Endodermal cell (in vitro differentiated cells): Measurements from ENCODE around the gene TMEM87A. TPM values are rescaled to one million over a fixed set of nuclear protein-coding genes. Genes with fewer than 3 reads are reported as not detected.

Experiments
- DNase-seq: peaks from one replicate; pipeline ENCODE4 v3.0.0-alpha.2; 2017
- H3K27ac ChIP-seq: 2 replicates; pipeline ENCODE4 v1.5.1; 2013; ENCODE audit warnings: mild to moderate bottlenecking, low read depth, low read length, moderate library complexity
- H3K27me3 ChIP-seq: 2 replicates; pipeline ENCODE4 v1.6.1; 2013; ENCODE audit warnings: mild to moderate bottlenecking, low read length, moderate library complexity; ENCODE audit not compliant: insufficient read depth, control insufficient read depth, poor library complexity, severe bottlenecking
- H3K36me3 ChIP-seq: 2 replicates; pipeline ENCODE4 v1.7.0; 2013; ENCODE audit warnings: mild to moderate bottlenecking, low read length, moderate library complexity; ENCODE audit not compliant: control insufficient read depth, insufficient read depth
- H3K4me1 ChIP-seq: one replicate; pipeline ENCODE4 v1.7.0; 2013; ENCODE audit warnings: low read length; ENCODE audit not compliant: control insufficient read depth, insufficient read depth
- H3K4me3 ChIP-seq: 2 replicates; pipeline ENCODE4 v1.5.1; 2013; ENCODE audit warnings: mild to moderate bottlenecking, low read length, moderate library complexity
- H3K9ac ChIP-seq: 2 replicates; pipeline ENCODE4 v1.6.1; 2013; ENCODE audit warnings: mild to moderate bottlenecking, low read length, moderate library complexity; ENCODE audit not compliant: poor library complexity, severe bottlenecking; ENCODE audit errors: extremely low read depth
- H3K9me3 ChIP-seq: 2 replicates; pipeline ENCODE4 v1.6.1; 2013; ENCODE audit warnings: mild to moderate bottlenecking, low read length, moderate library complexity; ENCODE audit not compliant: control insufficient read depth
- H3K27ac Mint-ChIP-seq: 2 replicates; pipeline ENCODE4 v1.8.0; 2020; ENCODE audit warnings: mixed read lengths
- H3K27me3 Mint-ChIP-seq: 2 replicates; pipeline ENCODE4 v1.8.0; 2021; ENCODE audit warnings: mild to moderate bottlenecking, mixed read lengths; ENCODE audit not compliant: insufficient read depth
- H3K36me3 Mint-ChIP-seq: 2 replicates; pipeline ENCODE4 v1.8.0; 2020; ENCODE audit warnings: low read depth, mixed read lengths
- H3K4me1 Mint-ChIP-seq: 2 replicates; pipeline ENCODE4 v1.8.0; 2020; ENCODE audit warnings: mixed read lengths
- H3K4me3 Mint-ChIP-seq: 2 replicates; pipeline ENCODE4 v1.8.0; 2020; ENCODE audit warnings: mild to moderate bottlenecking, moderate library complexity, mixed read lengths
- H3K9me3 Mint-ChIP-seq: 2 replicates; pipeline ENCODE4 v1.8.0; 2020; ENCODE audit warnings: mild to moderate bottlenecking, mixed read lengths
- WGBS, 2 experiments: methylation state at CpG; one replicate each; pipeline versions ENCODE4 v1.1.5 to v1.1.7; 2013; ENCODE audit warnings: missing lambda C conversion rate in 2 of 2, mixed read lengths in 1 of 2; ENCODE audit not compliant: insufficient coverage in 1 of 2, insufficient read length in 1 of 2; 5-methylcytosine and 5-hydroxymethylcytosine counted together
- microRNA-seq: library from miRNA; unstranded; fragments of <30 nt; microRNA quantifications from one replicate; pipeline ENCODE4 v1.2.0, GENCODE V29; 2020; ENCODE audit warnings: borderline microRNAs expressed
- total RNA-seq, 2 donors: library from RNA; stranded (reverse); fragmentation: NEBNext Ultra II Directional in 1 of 2; extraction: Animal tissue kit (Norgen Biotek cat#: 25700) in 1 of 2; gene quantifications; 2 replicates in 1 of 2; 3 replicates in 1 of 2; pipeline ENCODE4 v1.2.1, GENCODE V29; 2021
- TF ChIP-seq, protein P1 (sequence below): fragments of 200-600 bp; sonication (generic); conservative IDR thresholded peaks from 2 replicates; pipeline ENCODE4 v1.5.0; 2021; ENCODE audit warnings: antibody characterized with exemption, mild to moderate bottlenecking

The TMEM87A gene
- total RNA-seq, 2 donors from 2014 or later, result 33.7 to 37.4 TPM

DNA sequence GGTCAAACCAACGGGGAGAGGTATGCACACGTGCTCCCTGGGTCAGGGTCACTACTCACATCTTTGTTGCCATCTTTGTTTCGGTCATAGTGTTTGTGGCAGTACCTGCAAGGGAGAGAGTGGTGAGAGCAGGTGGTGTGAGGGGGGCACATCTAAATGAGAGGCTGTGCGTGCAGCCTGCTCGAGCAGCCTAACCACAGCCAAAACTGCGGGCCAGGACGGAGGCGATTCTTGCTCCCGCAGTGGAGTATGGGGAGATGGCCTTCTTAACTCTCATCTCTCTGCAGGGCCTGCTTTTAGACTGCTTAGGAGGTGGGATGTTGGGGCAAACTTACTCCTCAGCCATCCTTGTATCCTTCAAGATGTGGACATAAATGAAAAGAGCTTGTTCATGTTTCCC lies 109.9 kb downstream of the TMEM87A start:
- Histone ChIP-seq H3K9ac (no peak overlapping the region), H3K9me3 (no peaks in the 10 kb centered on the region), H3K4me1 (no peaks in the 10 kb centered on the region), H3K4me3 (no peak overlapping the region), H3K27me3 (no peaks in the 10 kb centered on the region), H3K36me3 (peaks cover 95% of the 10 kb centered on the region), H3K27ac (no peak overlapping the region)
- H3K27me3 Mint-ChIP-seq, result no peaks in the 10 kb centered on the region
- H3K9me3 Mint-ChIP-seq, result no peaks in the 10 kb centered on the region
- no peak overlapping the region for H3K27ac Mint-ChIP-seq
- peaks cover 75% of the 10 kb centered on the region for H3K36me3 Mint-ChIP-seq
- TF ChIP-seq, protein P1, sequence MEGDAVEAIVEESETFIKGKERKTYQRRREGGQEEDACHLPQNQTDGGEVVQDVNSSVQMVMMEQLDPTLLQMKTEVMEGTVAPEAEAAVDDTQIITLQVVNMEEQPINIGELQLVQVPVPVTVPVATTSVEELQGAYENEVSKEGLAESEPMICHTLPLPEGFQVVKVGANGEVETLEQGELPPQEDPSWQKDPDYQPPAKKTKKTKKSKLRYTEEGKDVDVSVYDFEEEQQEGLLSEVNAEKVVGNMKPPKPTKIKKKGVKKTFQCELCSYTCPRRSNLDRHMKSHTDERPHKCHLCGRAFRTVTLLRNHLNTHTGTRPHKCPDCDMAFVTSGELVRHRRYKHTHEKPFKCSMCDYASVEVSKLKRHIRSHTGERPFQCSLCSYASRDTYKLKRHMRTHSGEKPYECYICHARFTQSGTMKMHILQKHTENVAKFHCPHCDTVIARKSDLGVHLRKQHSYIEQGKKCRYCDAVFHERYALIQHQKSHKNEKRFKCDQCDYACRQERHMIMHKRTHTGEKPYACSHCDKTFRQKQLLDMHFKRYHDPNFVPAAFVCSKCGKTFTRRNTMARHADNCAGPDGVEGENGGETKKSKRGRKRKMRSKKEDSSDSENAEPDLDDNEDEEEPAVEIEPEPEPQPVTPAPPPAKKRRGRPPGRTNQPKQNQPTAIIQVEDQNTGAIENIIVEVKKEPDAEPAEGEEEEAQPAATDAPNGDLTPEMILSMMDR, result no peak
- no peaks in the 10 kb centered on the region for H3K4me1 Mint-ChIP-seq
- H3K4me3 Mint-ChIP-seq, result no peak overlapping the region
- 90 to 95% methylated on average over 2 to 9 of the region's 9 CpGs for WGBS, 2 experiments
- DNase-seq, result no peak

Small RNA genes lying within 50 kb of the gene (microRNA-seq; reads per million reads assigned to microRNA genes)
- gene MIR627, result 1.5 reads per million, percentile 3 among the genes with 10 or more reads in this experiment

Other genes starting within 250 kb of the TMEM87A start
- not detected for gene PLA2G4D, start 178.9 kb downstream of the TMEM87A start, total RNA-seq
- under 1 TPM in 1 of 2 donors, not detected in 1; 0.22 TPM for gene PLA2G4F, start 116.8 kb downstream of the TMEM87A start, total RNA-seq
- 10 to 100 TPM; 60.4 to 69.8 TPM for gene VPS39, start 65.1 kb downstream of the TMEM87A start, total RNA-seq
- 10 to 100 TPM; 13.8 to 17.1 TPM for gene GANC, start 232 bp downstream of the TMEM87A start, total RNA-seq
- 1 to 10 TPM in 1 of 2 donors, under 1 TPM in 1; 0.77 to 1.5 TPM for gene CAPN3, start 86.1 kb upstream of the TMEM87A start, total RNA-seq
- 10 to 100 TPM; 42.1 to 46.2 TPM for gene ZNF106, start 217.7 kb upstream of the TMEM87A start, total RNA-seq
- gene SNAP23, start 222.2 kb upstream of the TMEM87A start, total RNA-seq, result 10 to 100 TPM; 62.0 to 68.8 TPM